Thyroid gland (tissue), 4 donors: ENCODE measurements around the gene SERPINF2. TPM values are rescaled to one million over a fixed set of nuclear protein-coding genes. Genes with fewer than 3 reads are reported as not detected.
A peak's percentile ranks its signal among the peaks of the same experiment; 100 is the strongest.

ENCODE experiments used
- DNase-seq, 2 donors: peaks; one replicate each; pipeline ENCODE4 v3.0.0-alpha.2; 2019
- H3K27ac ChIP-seq, 3 donors: fragments of 200-600 bp; sonication (generic); 1 replicate in 2 of 3; 2 replicates in 1 of 3; pipeline ENCODE4 v1.5.1; 2016 to 2019; ENCODE audit warnings: mild to moderate bottlenecking in 1 of 3, moderate library complexity in 1 of 3
- H3K27me3 ChIP-seq: fragments of 200-600 bp; sonication (generic); one replicate; pipeline ENCODE4 v1.5.1; 2019
- H3K36me3 ChIP-seq, 2 donors: fragments of 200-600 bp; sonication (generic); one replicate each; pipeline ENCODE4 v1.5.1; 2016 to 2019
- H3K4me1 ChIP-seq, 2 donors: fragments of 200-600 bp; sonication (generic); one replicate each; pipeline ENCODE4 v1.5.1; 2017 to 2019
- H3K4me3 ChIP-seq, 3 donors: fragments of 200-600 bp; sonication (generic); replicated peaks in 1 of 3; 1 replicate in 2 of 3; 2 replicates in 1 of 3; pipeline ENCODE4 v1.5.1; 2016; ENCODE audit warnings: mild to moderate bottlenecking in 1 of 3
- H3K9me3 ChIP-seq: fragments of 200-600 bp; sonication (generic); one replicate; pipeline ENCODE4 v1.5.1; 2017
- CTCF ChIP-seq, 6 experiments: fragments of 200-600 bp in 3 of 6; fragments of 450-650 bp in 3 of 6; sonication (generic) in 3 of 6; IDR thresholded peaks; one replicate each; pipeline ENCODE4 v1.5.1; 2016 to 2019; ENCODE audit warnings: antibody characterized with exemption in 6 of 6, mild to moderate bottlenecking in 2 of 6, inconsistent platforms in 1 of 6, moderate library complexity in 1 of 6
- POLR2A ChIP-seq, 2 donors: fragments of 450-650 bp; IDR thresholded peaks; one replicate each; pipeline ENCODE4 v1.6.1; 2017; ENCODE audit warnings: antibody characterized with exemption in 2 of 2, mild to moderate bottlenecking in 2 of 2, moderate library complexity in 1 of 2
- WGBS, 2 donors: methylation state at CpG; one replicate each; pipeline ENCODE4 v1.1.5; 2017; 5-methylcytosine and 5-hydroxymethylcytosine counted together
- intact Hi-C: fragments of 100-400 bp; cut with DNase I; formaldehyde crosslinking; loops from one replicate; pipeline ENCODE4 v1.15.1; 2023
- total RNA-seq, 4 donors: library from RNA; depleted of rRNA; stranded (reverse); fragments of >200 nt; gene quantifications; one replicate each; pipeline ENCODE4 v1.2.3, GENCODE V29; 2016

The SERPINF2 gene
- total RNA-seq, 4 donors from 2014 or later, result 4.3 to 9.7 (median 7.1) TPM

- Histone ChIP-seq H3K9me3 (no peaks in the 10 kb centered on the region), H3K27me3 (no peaks in the 10 kb centered on the region), H3K4me3 (no peak overlapping the region), H3K27ac (no peak overlapping the region), H3K4me1 (peaks cover 0 to 3% of the 10 kb centered on the region in 2 donors), H3K36me3 (no peaks in the 10 kb centered on the region)
- intact Hi-C loops, result no loop called here
- no peak for TF ChIP-seq POLR2A (IDR thresholded peaks at IDR 0.05)
- TF ChIP-seq CTCF (IDR thresholded peaks at IDR 0.05), result no peak
- WGBS, 2 donors, result 55 to 61% methylated on average over 17 of the region's 17 CpGs
- DNase-seq, result no peak
Observed at GRCh38 chr17:1755827-1756262, 13.2 kb downstream of the SERPINF2 start.

- Histone ChIP-seq H3K27me3 (no peaks in the 10 kb centered on the region), H3K9me3 (no peaks in the 10 kb centered on the region), H3K27ac (no peak overlapping the region), H3K4me3 (no peak overlapping the region), H3K36me3 (no peaks in the 10 kb centered on the region), H3K4me1 (peaks cover 0 to 9% of the 10 kb centered on the region in 2 donors)
- DNase-seq, result no peak
- TF ChIP-seq POLR2A (IDR thresholded peaks at IDR 0.05) (no peak), CTCF (IDR thresholded peaks at IDR 0.05) (no peak)
- 77 to 80% methylated on average over 15 of the region's 15 CpGs for WGBS, 2 donors
- intact Hi-C loops, result no loop called here
Observed at GRCh38 chr17:1758807-1759206, 16.1 kb downstream of the SERPINF2 start.

GRCh38 chr17:1759529-1759928, 16.9 kb downstream of the SERPINF2 start:
- Histone ChIP-seq H3K4me1 (peaks cover 0 to 12% of the 10 kb centered on the region in 2 donors), H3K4me3 (no peak overlapping the region), H3K36me3 (no peaks in the 10 kb centered on the region), H3K27ac (no peak overlapping the region), H3K27me3 (no peaks in the 10 kb centered on the region), H3K9me3 (no peaks in the 10 kb centered on the region)
- DNase-seq, result no peak
- WGBS, 2 donors, result 81 to 84% methylated on average over 5 of the region's 5 CpGs
- no peak for TF ChIP-seq POLR2A (IDR thresholded peaks at IDR 0.05)
- intact Hi-C loops, result no loop called here

- H3K27me3 ChIP-seq, result no peaks in the 10 kb centered on the region
- no peak for DNase-seq
- TF ChIP-seq POLR2A (IDR thresholded peaks at IDR 0.05), result no peak
- no peak for TF ChIP-seq CTCF (IDR thresholded peaks at IDR 0.05)
- H3K36me3 ChIP-seq, result no peaks in the 10 kb centered on the region
- peak overlapping the region in 1 of 3 donors; percentile 23 for H3K4me3 ChIP-seq
- intact Hi-C loops, result no loop called here
- H3K4me1 ChIP-seq, result peaks cover 0 to 17% of the 10 kb centered on the region in 2 donors
- 63 to 68% methylated on average over 18 to 21 of the region's 21 CpGs for WGBS, 2 donors
- H3K9me3 ChIP-seq, result no peaks in the 10 kb centered on the region
- peak overlapping the region; percentile 59 to 76 (median 75) for H3K27ac ChIP-seq
Observed at GRCh38 chr17:1762233-1762900, 19.7 kb downstream of the SERPINF2 start.

- H3K4me1 ChIP-seq, result peaks cover 0 to 17% of the 10 kb centered on the region in 2 donors
- no peak for DNase-seq
- H3K27ac ChIP-seq, result peak overlapping the region; percentile 59 to 76 (median 75)
- H3K27me3 ChIP-seq, result no peaks in the 10 kb centered on the region
- no peaks in the 10 kb centered on the region for H3K9me3 ChIP-seq
- H3K36me3 ChIP-seq, result no peaks in the 10 kb centered on the region
- TF ChIP-seq POLR2A (IDR thresholded peaks at IDR 0.05) (no peak), CTCF (IDR thresholded peaks at IDR 0.05) (no peak)
- H3K4me3 ChIP-seq, result peak overlapping the region in 1 of 3 donors; percentile 23
- intact Hi-C loops, result no loop called here
- WGBS, 2 donors, result 72 to 78% methylated on average over 16 to 17 of the region's 22 CpGs
Observed at GRCh38 chr17:1762901-1763898, 20.5 kb downstream of the SERPINF2 start.
